ENCODE results near the gene CDCA4.
"Not testable (repeated sequence)": the region's sequence is repeated elsewhere in the genome, so short reads cannot be mapped to it uniquely, and the experiment has no call there.

Gene CDCA4

DNA sequence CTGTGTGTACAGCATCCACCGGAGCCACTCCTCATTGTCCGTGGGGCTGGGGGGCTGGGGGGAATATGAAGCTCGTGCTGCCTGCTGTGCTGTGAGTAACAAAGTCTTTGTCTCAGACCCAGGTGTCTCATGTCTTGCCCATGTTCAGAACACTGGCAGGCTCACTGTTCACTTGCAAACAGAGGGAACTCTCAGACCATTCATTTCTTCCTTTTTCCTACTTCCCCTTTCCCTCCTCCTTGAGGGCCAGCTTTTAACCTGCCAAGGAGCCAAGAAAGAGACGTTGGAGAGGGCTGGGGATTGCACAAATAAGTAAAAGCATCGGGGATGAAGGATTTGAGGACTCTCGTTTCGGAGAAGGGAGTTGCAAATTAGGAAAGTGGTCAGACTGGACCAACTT lies 22.8 kb upstream of the CDCA4 start:
- 93% methylated on average over 6 of the region's 7 CpGs for whole genome bisulfite sequencing (ENCODE audit: insufficient coverage)
- no peaks in the 10 kb centered on the region for H3K9me3 ChIP-seq (ENCODE audit: control extremely low read depth in 1 of 5, control insufficient read depth in 4 of 5, insufficient read depth in 2 of 5, low read depth in 1 of 5, low read length in 4 of 5)
- peaks cover 0 to 10% (median 10%) of the 10 kb centered on the region in 4 experiments for H3K4me1 ChIP-seq (ENCODE audit: control extremely low read depth in 1 of 4, control insufficient read depth in 4 of 4, insufficient read depth in 4 of 4, low read length in 3 of 4)
- ChIA-PET CTCF (interaction anchor here (0.7 to 8.8 kb wide), 18 partner anchors 9 to 321 kb away, joined by 3 to 100 read pairs (median 8); partner anchors contain the start of genes AHNAK2 and CDCA4), POLR2A (no interaction called here)
- H3K27me3 ChIP-seq (replicated peaks in 2 of 5; ENCODE audit: control insufficient read depth in 4 of 5, insufficient read depth in 5 of 5, low read length in 4 of 5), result peaks cover 0 to 4% (median 0%) of the 10 kb centered on the region in 5 experiments
- no peak for DNase-seq
- H3K36me3 ChIP-seq (ENCODE audit: control insufficient read depth in 4 of 4, insufficient read depth in 4 of 4, low read length in 3 of 4), result no peaks in the 10 kb centered on the region
- no peak overlapping the region for H3K4me3 ChIP-seq (ENCODE audit: control insufficient read depth in 1 of 7, extremely low read depth in 1 of 7, insufficient read depth in 4 of 7, low read depth in 2 of 7, low read length in 6 of 7)
- no peak overlapping the region for H3K27ac ChIP-seq (ENCODE audit: insufficient read depth in 1 of 2, low read depth in 1 of 2, low read length in 2 of 2, poor library complexity in 1 of 2, severe bottlenecking in 2 of 2)

- H3K36me3 ChIP-seq (ENCODE audit: control insufficient read depth in 4 of 4, insufficient read depth in 4 of 4, low read length in 3 of 4), result no peaks in the 10 kb centered on the region
- peaks cover 0 to 10% (median 10%) of the 10 kb centered on the region in 4 experiments for H3K4me1 ChIP-seq (ENCODE audit: control extremely low read depth in 1 of 4, control insufficient read depth in 4 of 4, insufficient read depth in 4 of 4, low read length in 3 of 4)
- no peaks in the 10 kb centered on the region for H3K9me3 ChIP-seq (ENCODE audit: control extremely low read depth in 1 of 5, control insufficient read depth in 4 of 5, insufficient read depth in 2 of 5, low read depth in 1 of 5, low read length in 4 of 5)
- ChIA-PET CTCF (interaction anchor here (0.7 to 8.8 kb wide), 9 partner anchors 8 to 108 kb away, joined by 3 to 100 read pairs (median 21); partner anchors contain the start of gene CDCA4), POLR2A (interaction anchor here (0.6 kb wide), 1 partner anchor 462 kb away, joined by 5 read pairs; no protein-coding TSS in a partner anchor)
- WGBS (ENCODE audit: insufficient coverage), result over 99% methylated on average over 17 of the region's 17 CpGs
- no peak for DNase-seq
- H3K27ac ChIP-seq (ENCODE audit: insufficient read depth in 1 of 2, low read depth in 1 of 2, low read length in 2 of 2, poor library complexity in 1 of 2, severe bottlenecking in 2 of 2), result no peak overlapping the region
- H3K27me3 ChIP-seq (replicated peaks in 2 of 5; ENCODE audit: control insufficient read depth in 4 of 5, insufficient read depth in 5 of 5, low read length in 4 of 5), result peaks cover 0 to 4% (median 0%) of the 10 kb centered on the region in 5 experiments
- no peak overlapping the region for H3K4me3 ChIP-seq (ENCODE audit: control insufficient read depth in 1 of 7, extremely low read depth in 1 of 7, insufficient read depth in 4 of 7, low read depth in 2 of 7, low read length in 6 of 7)
Measured at GRCh38 chr14:105042813-105043212, 21.9 kb upstream of the CDCA4 start.

DNA sequence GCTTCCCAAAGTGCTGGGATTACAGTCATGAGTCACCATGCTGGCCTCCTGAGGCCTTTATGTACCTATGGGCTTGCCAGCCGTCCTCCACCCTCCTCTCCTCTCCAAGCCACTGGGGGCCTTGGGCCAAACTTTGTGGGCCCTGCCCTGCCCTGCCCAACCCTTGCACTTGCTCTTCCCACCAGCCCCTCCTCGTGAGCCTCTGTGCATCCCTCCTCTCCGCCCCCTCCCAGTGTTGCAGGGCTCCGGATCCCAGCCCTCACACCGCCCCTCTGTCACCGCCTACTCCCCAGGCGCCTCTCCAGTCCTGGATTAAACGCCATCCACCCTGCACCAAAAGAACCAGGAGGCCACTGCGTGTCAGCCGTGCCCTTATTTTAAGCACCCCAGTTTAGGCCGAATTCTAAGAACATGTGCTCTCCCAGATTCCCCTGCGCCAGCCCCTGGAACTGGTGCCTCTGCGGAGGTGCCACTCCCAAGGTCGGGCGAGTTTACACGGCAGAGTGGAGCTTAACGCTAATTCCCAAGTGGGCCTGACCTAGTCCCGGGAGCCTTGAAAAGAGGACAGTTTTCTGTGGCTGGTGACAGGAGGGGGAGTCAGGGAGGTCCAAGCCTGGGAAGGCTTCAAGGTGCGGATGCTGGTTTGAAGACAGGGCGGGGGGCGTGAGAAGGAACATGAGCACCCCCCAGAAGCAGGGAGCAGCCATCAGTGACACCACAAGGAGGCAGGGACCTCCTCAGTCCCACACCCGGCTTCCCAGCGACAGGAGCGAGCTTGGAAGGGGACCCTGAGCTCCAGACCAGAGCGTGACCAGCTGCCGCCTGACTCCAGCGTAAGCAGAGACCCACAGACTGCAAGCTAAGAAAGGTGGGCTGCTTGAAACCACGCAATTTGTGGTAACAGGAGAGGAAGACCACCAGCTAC lies 21.2 kb upstream of the CDCA4 start:
- no peak for DNase-seq
- Histone ChIP-seq H3K27me3 (replicated peaks in 2 of 5; ENCODE audit: control insufficient read depth in 4 of 5, insufficient read depth in 5 of 5, low read length in 4 of 5) (peaks cover 0 to 4% (median 0%) of the 10 kb centered on the region in 5 experiments), H3K9me3 (ENCODE audit: control extremely low read depth in 1 of 5, control insufficient read depth in 4 of 5, insufficient read depth in 2 of 5, low read depth in 1 of 5, low read length in 4 of 5) (no peaks in the 10 kb centered on the region), H3K4me3 (ENCODE audit: control insufficient read depth in 1 of 7, extremely low read depth in 1 of 7, insufficient read depth in 4 of 7, low read depth in 2 of 7, low read length in 6 of 7) (no peak overlapping the region), H3K27ac (ENCODE audit: insufficient read depth in 1 of 2, low read depth in 1 of 2, low read length in 2 of 2, poor library complexity in 1 of 2, severe bottlenecking in 2 of 2) (no peak overlapping the region), H3K4me1 (ENCODE audit: control extremely low read depth in 1 of 4, control insufficient read depth in 4 of 4, insufficient read depth in 4 of 4, low read length in 3 of 4) (peaks cover 0 to 10% (median 10%) of the 10 kb centered on the region in 4 experiments), H3K36me3 (ENCODE audit: control insufficient read depth in 4 of 4, insufficient read depth in 4 of 4, low read length in 3 of 4) (no peaks in the 10 kb centered on the region)
- POLR2A ChIA-PET, result interaction anchor here (0.6 kb wide), 1 partner anchor 461 kb away, joined by 5 read pairs; no protein-coding TSS in a partner anchor
- CTCF ChIA-PET, result interaction anchor here (1.0 to 8.8 kb wide), 5 partner anchors 14 to 68 kb away, joined by 3 to 100 read pairs (median 11); partner anchors contain the start of gene CDCA4
- WGBS (ENCODE audit: insufficient coverage), result 97% methylated on average over 25 of the region's 28 CpGs

DNA sequence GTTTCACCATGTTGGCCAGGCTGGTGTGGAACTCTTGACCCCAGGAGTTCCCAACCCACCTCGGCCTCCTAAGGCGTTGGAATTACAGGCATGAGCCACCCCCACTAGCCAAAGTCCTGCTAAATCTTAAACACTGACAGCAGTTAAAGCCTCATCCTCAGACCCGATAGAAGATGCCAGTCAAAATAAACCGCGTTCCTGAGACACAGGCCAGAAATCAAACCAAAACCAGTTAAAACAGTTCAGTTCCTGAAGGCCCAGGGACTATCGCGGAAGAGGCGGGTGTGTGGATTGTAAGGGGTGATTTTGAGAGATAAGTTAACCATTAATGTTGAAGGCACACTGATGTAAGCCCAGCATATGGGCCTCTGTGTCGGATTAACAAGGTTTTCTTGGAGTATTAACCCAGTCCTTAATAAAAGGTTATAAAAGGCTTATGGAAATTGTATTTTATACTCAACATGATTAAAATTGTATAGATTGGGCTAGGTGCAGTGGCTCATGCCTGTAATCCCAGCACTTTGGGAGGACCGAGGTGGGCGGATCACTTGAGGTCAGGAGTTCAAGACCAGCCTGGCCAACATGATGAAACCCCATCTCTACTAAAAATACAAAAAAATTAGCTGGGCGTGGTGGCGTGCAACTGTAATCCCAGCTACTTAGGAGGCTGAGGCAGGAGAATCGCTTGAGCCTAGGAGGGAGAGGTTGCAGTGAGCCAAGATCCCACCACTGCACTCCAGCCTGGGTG lies 18.7 kb upstream of the CDCA4 start:
- Histone ChIP-seq H3K36me3 (ENCODE audit: control insufficient read depth in 4 of 4, insufficient read depth in 4 of 4, low read length in 3 of 4) (no peaks in the 10 kb centered on the region), H3K4me1 (ENCODE audit: control extremely low read depth in 1 of 4, control insufficient read depth in 4 of 4, insufficient read depth in 4 of 4, low read length in 3 of 4) (peaks cover 0 to 2% (median under 1%) of the 10 kb centered on the region in 4 experiments), H3K4me3 (ENCODE audit: control insufficient read depth in 1 of 7, extremely low read depth in 1 of 7, insufficient read depth in 4 of 7, low read depth in 2 of 7, low read length in 6 of 7) (no peak overlapping the region), H3K9me3 (ENCODE audit: control extremely low read depth in 1 of 5, control insufficient read depth in 4 of 5, insufficient read depth in 2 of 5, low read depth in 1 of 5, low read length in 4 of 5) (no peaks in the 10 kb centered on the region), H3K27ac (ENCODE audit: insufficient read depth in 1 of 2, low read depth in 1 of 2, low read length in 2 of 2, poor library complexity in 1 of 2, severe bottlenecking in 2 of 2) (no peak overlapping the region), H3K27me3 (replicated peaks in 2 of 5; ENCODE audit: control insufficient read depth in 4 of 5, insufficient read depth in 5 of 5, low read length in 4 of 5) (peaks cover 0 to 2% (median 0%) of the 10 kb centered on the region in 5 experiments)
- ChIA-PET POLR2A (no interaction called here), CTCF (interaction anchor here (7.0 to 8.8 kb wide), 2 partner anchors 21 to 65 kb away, joined by 44 to 100 read pairs; partner anchors contain the start of gene CDCA4)
- no peak for DNase-seq
- WGBS (ENCODE audit: insufficient coverage), result 87% methylated on average over 8 of the region's 14 CpGs

- H3K4me3 ChIP-seq (ENCODE audit: control insufficient read depth in 1 of 7, extremely low read depth in 1 of 7, insufficient read depth in 4 of 7, low read depth in 2 of 7, low read length in 6 of 7); POLR2A ChIA-PET; H3K9me3 ChIP-seq (ENCODE audit: control extremely low read depth in 1 of 5, control insufficient read depth in 4 of 5, insufficient read depth in 2 of 5, low read depth in 1 of 5, low read length in 4 of 5); DNase-seq; H3K27ac ChIP-seq (ENCODE audit: insufficient read depth in 1 of 2, low read depth in 1 of 2, low read length in 2 of 2, poor library complexity in 1 of 2, severe bottlenecking in 2 of 2); H3K4me1 ChIP-seq (ENCODE audit: control extremely low read depth in 1 of 4, control insufficient read depth in 4 of 4, insufficient read depth in 4 of 4, low read length in 3 of 4); H3K36me3 ChIP-seq (ENCODE audit: control insufficient read depth in 4 of 4, insufficient read depth in 4 of 4, low read length in 3 of 4); H3K27me3 ChIP-seq (replicated peaks in 2 of 5; ENCODE audit: control insufficient read depth in 4 of 5, insufficient read depth in 5 of 5, low read length in 4 of 5): not testable (repeated sequence)
- CTCF ChIA-PET, result interaction anchor here (1.3 to 2.9 kb wide), 3 partner anchors 8 to 62 kb away, joined by 4 to 13 read pairs (median 5); no protein-coding TSS in a partner anchor
- WGBS (ENCODE audit: insufficient coverage), result 100% methylated on average over 1 of the region's 2 CpGs
Measured at GRCh38 chr14:105035616-105036015, 14.7 kb upstream of the CDCA4 start.

DNA sequence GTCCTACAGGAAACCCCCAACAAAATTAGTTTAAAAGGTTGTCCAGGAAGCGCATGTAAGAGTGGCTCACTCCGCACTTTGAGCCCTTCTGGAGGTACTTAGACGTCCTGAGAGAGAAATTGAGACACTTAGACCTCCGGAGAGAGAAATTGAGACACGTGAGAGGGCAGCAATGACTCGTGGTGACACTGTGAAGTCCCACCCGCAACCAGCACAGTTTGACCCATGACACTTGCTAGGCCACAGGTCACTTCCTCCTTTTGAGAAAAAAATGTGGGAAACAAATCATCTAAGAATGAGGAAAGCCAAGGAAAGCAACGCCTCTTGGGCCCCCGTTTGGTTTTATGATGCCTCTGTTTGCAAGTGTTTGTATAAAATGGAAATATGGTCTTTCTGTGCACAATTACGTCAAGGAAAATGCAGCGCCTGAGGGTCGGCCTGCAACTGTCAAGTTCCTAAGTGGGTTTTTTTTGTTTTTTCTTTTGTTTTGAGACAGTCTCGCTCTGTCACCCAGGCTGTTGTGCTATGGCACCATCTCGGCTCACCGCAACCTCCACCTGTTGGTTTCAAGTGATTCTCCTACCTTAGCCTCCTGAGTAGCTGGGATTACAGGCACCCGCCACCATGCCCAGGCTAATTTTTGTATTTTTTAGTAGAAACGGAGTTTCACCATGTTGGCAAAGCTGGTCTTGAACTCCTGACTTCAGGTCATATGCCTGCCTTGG lies 13.6 kb upstream of the CDCA4 start:
- WGBS (ENCODE audit: insufficient coverage), result 95% methylated on average over 17 of the region's 17 CpGs
- H3K4me1 ChIP-seq (ENCODE audit: control extremely low read depth in 1 of 4, control insufficient read depth in 4 of 4, insufficient read depth in 4 of 4, low read length in 3 of 4), result peaks cover 0 to 7% (median 0%) of the 10 kb centered on the region in 4 experiments
- H3K4me3 ChIP-seq (ENCODE audit: control insufficient read depth in 1 of 7, extremely low read depth in 1 of 7, insufficient read depth in 4 of 7, low read depth in 2 of 7, low read length in 6 of 7), result no peak overlapping the region
- CTCF ChIA-PET, result interaction anchor here (0.7 to 2.9 kb wide), 5 partner anchors 9 to 61 kb away, joined by 3 to 13 read pairs (median 4); no protein-coding TSS in a partner anchor
- no peak overlapping the region for H3K27ac ChIP-seq (ENCODE audit: insufficient read depth in 1 of 2, low read depth in 1 of 2, low read length in 2 of 2, poor library complexity in 1 of 2, severe bottlenecking in 2 of 2)
- POLR2A ChIA-PET, result interaction anchor here (0.6 kb wide), 1 partner anchor 62 kb away, joined by 3 read pairs; no protein-coding TSS in a partner anchor
- H3K36me3 ChIP-seq (ENCODE audit: control insufficient read depth in 4 of 4, insufficient read depth in 4 of 4, low read length in 3 of 4), result no peaks in the 10 kb centered on the region
- no peak for DNase-seq
- peaks cover 0 to 5% (median 0%) of the 10 kb centered on the region in 5 experiments for H3K27me3 ChIP-seq (replicated peaks in 2 of 5; ENCODE audit: control insufficient read depth in 4 of 5, insufficient read depth in 5 of 5, low read length in 4 of 5)
- no peaks in the 10 kb centered on the region for H3K9me3 ChIP-seq (ENCODE audit: control extremely low read depth in 1 of 5, control insufficient read depth in 4 of 5, insufficient read depth in 2 of 5, low read depth in 1 of 5, low read length in 4 of 5)
